Ascending aorta (tissue), 2 donors: Measurements from ENCODE around the gene VTI1A. TPM values are rescaled to one million over a fixed set of nuclear protein-coding genes. Genes with fewer than 3 reads are reported as not detected.
A peak's percentile ranks its signal among the peaks of the same experiment; 100 is the strongest.

Experiments
- DNase-seq, 2 donors: peaks; one replicate each; pipeline ENCODE4 v3.0.0-alpha.2; 2019; ENCODE audit warnings: low spot score in 2 of 2
- H3K27ac ChIP-seq, 2 donors: fragments of 200-600 bp; sonication (generic); one replicate each; pipeline ENCODE4 v1.5.1; 2016 to 2017; ENCODE audit warnings: mild to moderate bottlenecking in 1 of 2
- H3K27me3 ChIP-seq: fragments of 200-600 bp; sonication (generic); one replicate; pipeline ENCODE4 v1.5.1; 2017
- H3K36me3 ChIP-seq, 2 donors: fragments of 200-600 bp; sonication (generic); one replicate each; pipeline ENCODE4 v1.5.1; 2016
- H3K4me1 ChIP-seq, 2 donors: fragments of 200-600 bp; sonication (generic); one replicate each; pipeline ENCODE4 v1.5.1; 2016 to 2017; ENCODE audit warnings: mild to moderate bottlenecking in 1 of 2
- H3K4me3 ChIP-seq, 2 donors: fragments of 200-600 bp; sonication (generic); one replicate each; pipeline ENCODE4 v1.5.1; 2016 to 2017; ENCODE audit warnings: mild to moderate bottlenecking in 1 of 2
- H3K9me3 ChIP-seq, 2 donors: fragments of 200-600 bp; sonication (generic); one replicate each; pipeline ENCODE4 v1.5.1; 2016
- CTCF ChIP-seq, 3 experiments: fragments of 200-600 bp in 2 of 3; fragments of 450-650 bp in 1 of 3; sonication (generic) in 2 of 3; IDR thresholded peaks; one replicate each; pipeline ENCODE4 v1.5.1; 2016 to 2019; ENCODE audit warnings: antibody characterized with exemption in 3 of 3, mild to moderate bottlenecking in 1 of 3, moderate library complexity in 1 of 3
- intact Hi-C: fragments of 100-400 bp; cut with DNase I; formaldehyde crosslinking; loops from one replicate; pipeline ENCODE4 v1.15.1; 2023
- total RNA-seq: library from RNA; depleted of rRNA; stranded (reverse); fragments of >200 nt; gene quantifications from one replicate; pipeline ENCODE4 v1.1.0, GENCODE V29; 2016

VTI1A gene
- total RNA-seq, 1 donor from 2014 or later = 32.5 TPM

- no peaks in the 10 kb centered on the region for H3K27me3 ChIP-seq
- peak; percentile 32 to 90 for DNase-seq
- peak overlapping the region; percentile 29 to 56 for H3K27ac ChIP-seq
- intact Hi-C loops = loop anchor here (2.0 to 5.0 kb wide), 2 partner anchors 139 to 315 kb away; partner anchors contain the start of gene TCF7L2
- no peaks in the 10 kb centered on the region for H3K36me3 ChIP-seq
- H3K4me3 ChIP-seq = no peak overlapping the region
- TF ChIP-seq CTCF (IDR thresholded peaks at IDR 0.05) = no peak
- no peaks in the 10 kb centered on the region for H3K9me3 ChIP-seq
- H3K4me1 ChIP-seq = peaks cover 4 to 15% of the 10 kb centered on the region in 2 donors
These were observed 364.9 kb downstream of the VTI1A start for GRCh38 chr10:112811741-112812551.

- no peaks in the 10 kb centered on the region for H3K9me3 ChIP-seq
- intact Hi-C loops = loop anchor here (2.0 to 5.0 kb wide), 2 partner anchors 138 to 315 kb away; partner anchors contain the start of gene TCF7L2
- no peaks in the 10 kb centered on the region for H3K27me3 ChIP-seq
- no peak overlapping the region for H3K4me3 ChIP-seq
- H3K36me3 ChIP-seq = no peaks in the 10 kb centered on the region
- TF ChIP-seq CTCF (IDR thresholded peaks at IDR 0.05) = no peak
- peaks cover 4 to 15% of the 10 kb centered on the region in 2 donors for H3K4me1 ChIP-seq
- peak overlapping the region in 1 of 2 donors; percentile 19 for H3K27ac ChIP-seq
- no peak for DNase-seq
These were observed 365.6 kb downstream of the VTI1A start for GRCh38 chr10:112812586-112812985.

- no peak for DNase-seq
- no peak for TF ChIP-seq CTCF (IDR thresholded peaks at IDR 0.05)
These were observed 367.0 kb downstream of the VTI1A start for GRCh38 chr10:112813866-112814591.

DNA sequence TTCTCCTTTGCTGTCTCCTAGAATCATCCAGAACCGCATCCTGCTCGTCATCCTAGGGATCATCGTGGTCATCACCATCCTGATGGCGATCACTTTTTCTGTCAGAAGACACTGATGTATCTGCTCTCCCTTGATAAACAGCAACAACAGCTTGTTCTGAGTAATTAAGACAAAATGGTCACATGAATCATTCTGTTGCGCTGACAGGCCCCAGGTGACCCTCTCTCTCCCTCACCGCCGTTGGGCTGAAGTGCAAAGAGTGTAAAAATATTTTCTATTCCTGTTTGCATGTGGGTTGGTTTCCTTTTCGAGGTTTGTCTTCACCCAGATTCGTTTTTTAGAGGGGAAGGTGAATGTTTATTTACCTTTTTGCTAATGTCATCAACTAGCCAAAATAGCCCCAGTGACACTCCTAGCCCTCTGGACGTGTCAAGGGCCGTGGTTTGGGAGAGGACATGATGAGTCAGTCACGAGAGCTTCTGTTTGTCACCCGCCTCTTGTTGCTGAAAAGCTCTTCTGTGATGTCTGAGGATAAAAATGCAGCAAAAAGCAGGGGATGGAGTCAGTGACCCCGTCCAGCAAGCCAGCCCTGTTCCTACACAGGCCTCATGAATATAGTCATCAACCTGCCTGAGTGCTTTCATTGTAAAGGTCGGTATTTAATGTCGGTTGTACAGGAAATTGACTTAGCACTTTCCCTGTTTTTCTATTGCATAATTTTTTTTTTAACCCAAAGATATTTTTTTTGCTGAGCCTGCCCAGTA, 368.4 kb downstream of the VTI1A start:
- Histone ChIP-seq H3K27ac (no peak overlapping the region), H3K27me3 (no peaks in the 10 kb centered on the region), H3K9me3 (no peaks in the 10 kb centered on the region), H3K4me1 (peaks cover 4 to 15% of the 10 kb centered on the region in 2 donors), H3K36me3 (no peaks in the 10 kb centered on the region), H3K4me3 (no peak overlapping the region)
- no peak for DNase-seq
- no peak for TF ChIP-seq CTCF (IDR thresholded peaks at IDR 0.05)
- intact Hi-C loops = no loop called here

More at GRCh38 chr10:112813866-112814591, 367.0 kb downstream of the VTI1A start:
- H3K27ac ChIP-seq = no peak overlapping the region
- peaks cover 4 to 15% of the 10 kb centered on the region in 2 donors for H3K4me1 ChIP-seq
- intact Hi-C loops = loop anchor here (2.0 to 5.0 kb wide), 2 partner anchors 137 to 313 kb away; partner anchors contain the start of gene TCF7L2
- no peaks in the 10 kb centered on the region for H3K27me3 ChIP-seq
- H3K36me3 ChIP-seq = no peaks in the 10 kb centered on the region
- no peaks in the 10 kb centered on the region for H3K9me3 ChIP-seq
- H3K4me3 ChIP-seq = no peak overlapping the region

DNA sequence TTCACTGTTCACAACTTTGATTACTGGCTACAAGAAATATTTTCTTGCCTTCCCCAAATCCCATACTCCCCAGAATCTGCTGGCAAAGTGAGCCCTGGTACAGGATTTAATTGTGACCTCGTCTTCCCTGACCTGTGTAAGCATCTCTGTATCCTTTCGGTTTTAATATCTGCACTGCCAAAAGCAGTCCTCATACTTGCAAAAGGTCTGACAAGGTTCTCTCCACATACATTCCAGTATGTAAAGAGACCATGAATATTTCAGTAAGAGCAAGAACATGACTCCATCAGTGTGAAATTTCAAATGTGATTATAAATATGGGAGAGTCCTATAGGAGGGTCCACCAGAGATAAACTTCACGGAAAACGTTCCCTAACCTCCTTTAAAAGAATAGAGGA, 369.0 kb downstream of the VTI1A start:
- intact Hi-C loops = no loop called here
- H3K4me3 ChIP-seq = no peak overlapping the region
- H3K36me3 ChIP-seq = no peaks in the 10 kb centered on the region
- no peaks in the 10 kb centered on the region for H3K9me3 ChIP-seq
- no peaks in the 10 kb centered on the region for H3K27me3 ChIP-seq
- DNase-seq = no peak
- peaks cover 4 to 15% of the 10 kb centered on the region in 2 donors for H3K4me1 ChIP-seq
- peak overlapping the region in 1 of 2 donors; percentile 28 for H3K27ac ChIP-seq
- no peak for TF ChIP-seq CTCF (IDR thresholded peaks at IDR 0.05)
